C4-2B (cell line): ENCODE data around the gene ACAD9.

Experiments used
- ZFX ChIP-seq: fragments of 450-650 bp; IDR thresholded peaks from 2 replicates; pipeline ENCODE4 v1.6.1; 2017
- TF ChIP-seq, protein P1 (sequence below): fragments of 450-650 bp; conservative IDR thresholded peaks from 2 replicates; pipeline ENCODE4 v1.5.1; 2017; ENCODE audit warnings: mild to moderate bottlenecking

DNA sequence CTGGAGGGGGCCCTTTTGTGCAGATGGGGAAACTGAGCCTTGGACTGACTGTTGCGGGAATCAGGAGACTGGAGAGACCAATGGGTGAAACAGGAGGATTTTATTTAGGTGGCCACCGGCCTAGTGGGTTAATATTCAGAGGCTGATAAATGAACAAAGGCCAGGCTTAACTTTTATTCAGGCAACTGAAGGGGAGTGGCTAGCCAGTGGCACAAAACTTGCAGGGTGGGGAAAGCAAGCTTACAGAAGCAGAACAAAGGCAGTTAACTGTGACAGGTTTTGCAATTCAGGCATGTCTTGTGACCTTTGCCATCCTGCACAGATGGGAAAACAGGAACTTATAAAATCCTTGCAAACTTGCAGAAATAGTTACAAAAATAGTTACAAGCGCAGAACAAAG lies 24.9 kb upstream of the ACAD9 start:
- TF ChIP-seq, protein P1, sequence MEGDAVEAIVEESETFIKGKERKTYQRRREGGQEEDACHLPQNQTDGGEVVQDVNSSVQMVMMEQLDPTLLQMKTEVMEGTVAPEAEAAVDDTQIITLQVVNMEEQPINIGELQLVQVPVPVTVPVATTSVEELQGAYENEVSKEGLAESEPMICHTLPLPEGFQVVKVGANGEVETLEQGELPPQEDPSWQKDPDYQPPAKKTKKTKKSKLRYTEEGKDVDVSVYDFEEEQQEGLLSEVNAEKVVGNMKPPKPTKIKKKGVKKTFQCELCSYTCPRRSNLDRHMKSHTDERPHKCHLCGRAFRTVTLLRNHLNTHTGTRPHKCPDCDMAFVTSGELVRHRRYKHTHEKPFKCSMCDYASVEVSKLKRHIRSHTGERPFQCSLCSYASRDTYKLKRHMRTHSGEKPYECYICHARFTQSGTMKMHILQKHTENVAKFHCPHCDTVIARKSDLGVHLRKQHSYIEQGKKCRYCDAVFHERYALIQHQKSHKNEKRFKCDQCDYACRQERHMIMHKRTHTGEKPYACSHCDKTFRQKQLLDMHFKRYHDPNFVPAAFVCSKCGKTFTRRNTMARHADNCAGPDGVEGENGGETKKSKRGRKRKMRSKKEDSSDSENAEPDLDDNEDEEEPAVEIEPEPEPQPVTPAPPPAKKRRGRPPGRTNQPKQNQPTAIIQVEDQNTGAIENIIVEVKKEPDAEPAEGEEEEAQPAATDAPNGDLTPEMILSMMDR = no peak
- TF ChIP-seq ZFX = no peak
